H1 (cell line): Measurements from ENCODE around the gene OTOL1. TPM values are rescaled to one million over a fixed set of nuclear protein-coding genes. Genes with fewer than 3 reads are reported as not detected.

Experiments used
- CTCF ChIA-PET: fragments of 300-600 bp; sonication (Branson Sonifier 250); formaldehyde crosslinking; loops from one replicate; lab custom pipeline; 2021; ENCODE audit not compliant: partially characterized antibody; lab: Charles Lee
- POLR2A ChIA-PET: fragments of 300-600 bp; sonication (Branson Sonifier 250); formaldehyde crosslinking; loops from one replicate; lab custom pipeline; 2021; ENCODE audit warnings: inconsistent platforms; ENCODE audit not compliant: partially characterized antibody; lab: Charles Lee
- DNase-seq, 2 experiments: peaks; one replicate each; pipeline versions ENCODE4 v3.0.0 to v3.0.0-alpha.2; 2010 to 2022; ENCODE audit warnings: low spot score in 2 of 2, low read depth in 1 of 2, mixed read lengths in 1 of 2
- FAIRE-seq: peaks from 2 replicates; lab custom pipeline; 2011; peaks lifted over from hg19 to GRCh38; lab: Jason Lieb, UNC
- H2AFZ ChIP-seq: 2 replicates; pipeline ENCODE4 v1.8.1; 2012; ENCODE audit warnings: low read length, inconsistent platforms
- H2AK5ac ChIP-seq: 2 replicates; pipeline ENCODE4 v1.6.1; 2013; ENCODE audit warnings: low read depth, low read length
- H2BK120ac ChIP-seq: replicated peaks from 2 replicates; pipeline ENCODE3; 2013; ENCODE audit warnings: low read depth, low read length, inconsistent platforms
- H2BK12ac ChIP-seq: 2 replicates; pipeline ENCODE4 v1.6.1; 2013; ENCODE audit warnings: low read depth, low read length
- H2BK15ac ChIP-seq: 2 replicates; pipeline ENCODE4 v1.6.1; 2013; ENCODE audit warnings: low read length
- H2BK20ac ChIP-seq: 2 replicates; pipeline ENCODE4 v1.6.1; 2013; ENCODE audit warnings: low read length
- H2BK5ac ChIP-seq: 2 replicates; pipeline ENCODE4 v1.6.1; 2013; ENCODE audit warnings: low read depth, low read length
- H3K14ac ChIP-seq: 2 replicates; pipeline ENCODE4 v1.6.1; 2013; ENCODE audit warnings: inconsistent platforms; ENCODE audit not compliant: insufficient read length
- H3K18ac ChIP-seq: 2 replicates; pipeline ENCODE4 v1.6.1; 2013; ENCODE audit warnings: low read length; ENCODE audit errors: extremely low read depth
- H3K23ac ChIP-seq: 2 replicates; pipeline ENCODE4 v1.6.1; 2013; ENCODE audit warnings: inconsistent platforms; ENCODE audit not compliant: insufficient read length
- H3K23me2 ChIP-seq: 2 replicates; pipeline ENCODE4 v1.6.1; 2013; ENCODE audit warnings: low read depth, low read length
- H3K27ac ChIP-seq: 2 replicates; pipeline ENCODE4 v1.6.1; 2011; ENCODE audit warnings: low read depth, low read length, inconsistent platforms
- H3K27me3 ChIP-seq, 4 experiments: replicated peaks in 1 of 4; 1 replicate in 1 of 4; 2 replicates in 3 of 4; pipeline versions ENCODE4 v1.6.1 to v1.8.1; 2011 to 2013; ENCODE audit warnings: low read length in 3 of 4, mild to moderate bottlenecking in 3 of 4, inconsistent platforms in 2 of 4, mixed read lengths in 2 of 4, moderate library complexity in 1 of 4; ENCODE audit not compliant: control insufficient read depth in 3 of 4, insufficient read depth in 3 of 4; ENCODE audit errors: extremely low read depth in 1 of 4
- H3K36me3 ChIP-seq, 4 experiments: 2 replicates each; pipeline versions ENCODE4 v1.6.1 to v1.8.1; 2011 to 2013; ENCODE audit warnings: mild to moderate bottlenecking in 4 of 4, low read length in 3 of 4, moderate library complexity in 2 of 4, control low read depth in 1 of 4, inconsistent platforms in 1 of 4; ENCODE audit not compliant: insufficient read depth in 4 of 4, control insufficient read depth in 2 of 4
- H3K4ac ChIP-seq: replicated peaks from 2 replicates; pipeline ENCODE3; 2013; ENCODE audit warnings: low read length, low read depth, mixed read lengths, inconsistent platforms; ENCODE audit not compliant: insufficient read length
- H3K4me1 ChIP-seq, 4 experiments: replicated peaks in 1 of 4; 1 replicate in 1 of 4; 2 replicates in 3 of 4; pipeline versions ENCODE4 v1.6.1 to v1.8.1; 2011 to 2013; ENCODE audit warnings: low read length in 3 of 4, inconsistent platforms in 2 of 4, mixed read lengths in 1 of 4; ENCODE audit not compliant: insufficient read depth in 4 of 4, control insufficient read depth in 3 of 4
- H3K4me2 ChIP-seq, 2 experiments: 2 replicates each; pipeline versions ENCODE4 v1.6.1 to v1.8.1; 2011 to 2013; ENCODE audit warnings: low read depth in 2 of 2, low read length in 2 of 2, control low read depth in 1 of 2, inconsistent platforms in 1 of 2, mild to moderate bottlenecking in 1 of 2; ENCODE audit not compliant: insufficient read depth in 1 of 2
- H3K4me3 ChIP-seq, 4 experiments: fragments of 200-600, 300-600 bp in 1 of 4; sonication (generic), shearing (Covaris generic), sonication (Bioruptor Twin) in 1 of 4; 2 replicates each; pipeline versions ENCODE4 v1.5.1 to v1.8.1; 2011 to 2016; ENCODE audit warnings: low read length in 4 of 4, low read depth in 3 of 4, control low read depth in 2 of 4, inconsistent platforms in 2 of 4, mild to moderate bottlenecking in 2 of 4, mixed read lengths in 1 of 4, moderate library complexity in 1 of 4; ENCODE audit not compliant: insufficient read depth in 2 of 4; ENCODE audit errors: extremely low read depth in 1 of 4
- H3K56ac ChIP-seq: replicated peaks from 2 replicates; pipeline ENCODE3; 2013; ENCODE audit warnings: low read depth, mild to moderate bottlenecking, mixed read lengths, low read length, inconsistent platforms; ENCODE audit not compliant: insufficient read length
- H3K79me1 ChIP-seq: 2 replicates; pipeline ENCODE4 v1.6.1; 2013; ENCODE audit warnings: low read depth, low read length, control low read depth
- H3K79me2 ChIP-seq, 2 experiments: 2 replicates each; pipeline versions ENCODE4 v1.6.1 to v1.8.1; 2012 to 2013; ENCODE audit warnings: low read length in 2 of 2, mild to moderate bottlenecking in 2 of 2, inconsistent platforms in 1 of 2; ENCODE audit not compliant: insufficient read depth in 2 of 2, control insufficient read depth in 1 of 2
- H3K9ac ChIP-seq, 4 experiments: replicated peaks in 1 of 4; 1 replicate in 1 of 4; 2 replicates in 3 of 4; pipeline versions ENCODE4 v1.6.1 to v1.8.1; 2011 to 2013; ENCODE audit warnings: low read depth in 3 of 4, low read length in 3 of 4, control low read depth in 2 of 4, mild to moderate bottlenecking in 2 of 4, moderate library complexity in 2 of 4, inconsistent platforms in 1 of 4; ENCODE audit errors: extremely low read depth in 1 of 4
- H3K9me3 ChIP-seq, 2 experiments: 2 replicates each; pipeline versions ENCODE4 v1.6.1 to v1.8.1; 2012 to 2013; ENCODE audit warnings: mild to moderate bottlenecking in 2 of 2, moderate library complexity in 2 of 2, control low read depth in 1 of 2, inconsistent platforms in 1 of 2, low read depth in 1 of 2, low read length in 1 of 2, mixed read lengths in 1 of 2; ENCODE audit not compliant: insufficient read depth in 2 of 2
- H4K20me1 ChIP-seq, 2 experiments: replicated peaks in 1 of 2; 2 replicates each; pipeline versions ENCODE3 to v1.8.1; 2011 to 2013; ENCODE audit warnings: inconsistent platforms in 2 of 2, low read length in 2 of 2, mild to moderate bottlenecking in 1 of 2; ENCODE audit not compliant: insufficient read depth in 2 of 2, control insufficient read depth in 1 of 2
- H4K5ac ChIP-seq: 2 replicates; pipeline ENCODE4 v1.6.1; 2013; ENCODE audit warnings: low read length, low read depth, mixed read lengths, inconsistent platforms; ENCODE audit not compliant: insufficient read length
- H4K8ac ChIP-seq: 2 replicates; pipeline ENCODE4 v1.8.0; 2013; ENCODE audit warnings: mild to moderate bottlenecking, moderate library complexity, low read length, inconsistent platforms; ENCODE audit not compliant: insufficient read depth; ENCODE audit errors: extremely low read depth
- H4K91ac ChIP-seq: replicated peaks from 2 replicates; pipeline ENCODE3; 2013; ENCODE audit warnings: low read length, mixed read lengths, inconsistent platforms; ENCODE audit not compliant: insufficient read length
- CEBPB ChIP-seq: IDR thresholded peaks from 2 replicates; pipeline ENCODE4 v1.6.1; 2012; ENCODE audit warnings: low read depth, low read length
- CREB1 ChIP-seq: IDR thresholded peaks from 2 replicates; pipeline ENCODE4 v1.6.1; 2012; ENCODE audit warnings: inconsistent platforms
- JUN ChIP-seq: IDR thresholded peaks from 2 replicates; pipeline ENCODE4 v1.6.1; 2011; ENCODE audit warnings: low read depth, mild to moderate bottlenecking, improper control_type of control experiment, low read length
- NANOG ChIP-seq: IDR thresholded peaks from 2 replicates; pipeline ENCODE4 v1.6.1; 2011; ENCODE audit warnings: low read length, low read depth, mild to moderate bottlenecking, inconsistent platforms; ENCODE audit not compliant: insufficient read depth, poor library complexity, severe bottlenecking
- SAP30 ChIP-seq: fragments of 300-600 bp; sonication (generic); IDR thresholded peaks from 2 replicates; pipeline ENCODE4 v1.7.1; 2012; ENCODE audit warnings: low read length, moderate library complexity, mild to moderate bottlenecking, inconsistent platforms; ENCODE audit not compliant: insufficient read depth, insufficient replicate concordance
- TEAD4 ChIP-seq: IDR thresholded peaks from 2 replicates; pipeline ENCODE4 v1.6.1; 2012; ENCODE audit warnings: low read depth, low read length, inconsistent platforms, mixed read lengths
- WGBS, 2 experiments: shearing (Covaris generic) in 1 of 2; methylation state at CpG; one replicate each; pipeline versions ENCODE4 v1.1.6 to v1.1.7; 2013 to 2015; ENCODE audit warnings: low lambda C conversion rate in 2 of 2, mixed read lengths in 2 of 2, inconsistent platforms in 1 of 2, low coverage in 1 of 2, missing lambda C conversion rate in 1 of 2; ENCODE audit not compliant: insufficient replicate concordance in 2 of 2, insufficient coverage in 1 of 2, insufficient read length in 1 of 2; ENCODE audit errors: extremely low coverage in 1 of 2, missing lambda C conversion rate in 1 of 2; 5-methylcytosine and 5-hydroxymethylcytosine counted together
- polyA plus RNA-seq, 7 experiments: library from polyadenylated mRNA; depleted of rRNA in 3 of 7; stranded (reverse) in 5 of 7; unstranded in 2 of 7; fragments of >200 nt in 5 of 7; fragments of 200-250 nt in 2 of 7; gene quantifications; 1 replicate in 5 of 7; 2 replicates in 1 of 7; 4 replicates in 1 of 7; pipeline versions ENCODE4 v1.2.1 to v1.2.3, GENCODE V29; 2011 to 2013; ENCODE audit warnings: missing spikeins in 2 of 7, mixed read lengths in 2 of 7
- total RNA-seq: library from RNA; stranded (reverse); fragmentation: NEBNext Ultra II Directional; extraction: Animal tissue kit (Norgen Biotek cat#: 25700); gene quantifications from 2 replicates; pipeline ENCODE4 v1.2.1, GENCODE V29; 2021

Gene OTOL1
- total and polyA plus RNA-seq, 2 of the 8 experiments (the other 6 are each of a cell fraction or from before 2014, with no cell fraction given), result not detected

DNA sequence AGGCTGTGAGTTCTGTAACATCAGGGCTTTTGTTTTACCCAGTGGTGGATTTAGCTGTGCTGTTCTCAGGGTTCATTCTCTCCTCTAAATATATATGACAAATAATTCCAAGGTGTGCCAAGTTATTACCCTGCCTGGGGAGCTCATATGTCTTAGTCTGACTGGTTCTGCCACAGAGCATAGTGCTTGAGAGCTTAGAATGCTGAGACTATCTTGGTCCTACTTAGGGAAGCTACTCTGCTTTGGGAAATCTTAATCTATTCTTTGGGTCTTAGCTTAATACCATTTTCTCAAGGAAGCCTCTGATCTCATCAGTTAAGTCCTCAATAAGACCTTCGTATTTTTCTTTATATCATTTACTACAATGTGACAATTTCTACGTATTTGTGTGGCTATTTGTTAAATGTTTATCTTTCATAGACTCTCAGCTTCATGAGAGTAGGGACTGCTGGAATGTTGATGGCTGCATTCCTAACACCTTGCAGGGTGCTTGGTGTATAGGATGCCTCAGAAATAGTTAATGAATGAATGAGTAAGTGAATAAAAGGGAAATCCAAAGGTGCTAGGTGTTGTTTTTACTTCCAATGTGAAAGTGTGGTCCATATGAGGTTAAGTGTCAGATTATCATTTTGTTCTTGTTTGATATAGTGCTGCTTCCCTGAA lies 1.8 kb downstream of the OTOL1 start:
- H3K79me2 ChIP-seq, result no peaks in the 10 kb centered on the region
- DNase-seq, result no peak
- no peak overlapping the region for H3K23ac ChIP-seq
- TF ChIP-seq NANOG (peak; percentile 84), JUN (no peak), CEBPB (no peak), CREB1 (no peak), SAP30 (no peak), TEAD4 (peak; percentile 94)
- H2BK120ac ChIP-seq, result no peak overlapping the region
- H3K4me3 ChIP-seq, result no peak overlapping the region
- H3K36me3 ChIP-seq, result no peaks in the 10 kb centered on the region
- H4K8ac ChIP-seq, result no peak overlapping the region
- H2BK15ac ChIP-seq, result no peak overlapping the region
- H3K9me3 ChIP-seq, result 0 out of 4 replicates have a peak, but pooled peaks cover 0 to 6% of the 10 kb centered on the region in 2 experiments
- H3K27ac ChIP-seq, result no peak overlapping the region
- POLR2A ChIA-PET, result no interaction called here
- H3K23me2 ChIP-seq, result no peaks in the 10 kb centered on the region
- no peak overlapping the region for H2BK20ac ChIP-seq
- peak; percentile 24 for FAIRE-seq
- H2BK5ac ChIP-seq, result no peak overlapping the region
- no peak overlapping the region for H4K91ac ChIP-seq
- H3K56ac ChIP-seq, result no peak overlapping the region
- H3K4me1 ChIP-seq, result no peaks in the 10 kb centered on the region
- H3K14ac ChIP-seq, result no peak overlapping the region
- no peaks in the 10 kb centered on the region for H3K79me1 ChIP-seq
- no peak overlapping the region for H3K4me2 ChIP-seq
- 79% methylated on average over 2 of the region's 2 CpGs; no CpG with 5 or more reads in 1 of the 2 experiments for WGBS, 2 experiments
- no peak overlapping the region for H3K18ac ChIP-seq
- no peak overlapping the region for H3K9ac ChIP-seq
- CTCF ChIA-PET, result interaction anchor here (0.6 to 4.1 kb wide), 3 partner anchors 8 to 1118 kb away, joined by 3 to 21 read pairs (median 6); no protein-coding TSS in a partner anchor
- no peak overlapping the region for H2AK5ac ChIP-seq
- no peak overlapping the region for H4K5ac ChIP-seq
- H3K27me3 ChIP-seq, result no peaks in the 10 kb centered on the region
- no peak overlapping the region for H2AFZ ChIP-seq
- H3K4ac ChIP-seq, result no peak overlapping the region
- H2BK12ac ChIP-seq, result no peak overlapping the region
- H4K20me1 ChIP-seq, result no peaks in the 10 kb centered on the region
